ENCODE results near the gene RPS8. TPM values are rescaled to one million over a fixed set of nuclear protein-coding genes. Genes with fewer than 3 reads are reported as not detected.
A peak's percentile ranks its signal among the peaks of the same experiment; 100 is the strongest.
"Not testable (repeated sequence)": the region's sequence is repeated elsewhere in the genome, so short reads cannot be mapped to it uniquely, and the experiment has no call there.

Gene RPS8
- total RNA-seq, 1 experiment from 2014 or later = 1,104 TPM

- Mint-ChIP-seq H3K27ac (ENCODE audit: unreplicated experiment) (peak overlapping the region; percentile 54), H3K36me3 (ENCODE audit: insufficient read depth, unreplicated experiment) (peaks cover 18% of the 10 kb centered on the region), H3K9me3 (ENCODE audit: low read depth, unreplicated experiment) (no peaks in the 10 kb centered on the region), H3K27me3 (ENCODE audit: unreplicated experiment) (no peaks in the 10 kb centered on the region), H3K4me1 (ENCODE audit: low read depth, unreplicated experiment) (peaks cover 36% of the 10 kb centered on the region), H3K4me3 (ENCODE audit: low read depth, unreplicated experiment) (peak overlapping the region; percentile 75)
- intact Hi-C loops (cut with micrococcal nuclease; ENCODE audit: unreplicated experiment) = no loop called here
- no peak for DNase-seq
- no peak for TF ChIP-seq CTCF (IDR thresholded peaks at IDR 0.05; ENCODE audit: unreplicated experiment)
- CTCF ChIA-PET = no interaction called here
- BruUV-seq (replicated peaks) = no TSS peak
Observed at GRCh38 chr1:44821240-44821715, 45.9 kb downstream of the RPS8 start.

- DNase-seq = no peak
- no peak overlapping the region for H3K4me3 Mint-ChIP-seq (ENCODE audit: low read depth, unreplicated experiment)
- peaks cover 35% of the 10 kb centered on the region for H3K4me1 Mint-ChIP-seq (ENCODE audit: low read depth, unreplicated experiment)
- BruUV-seq (replicated peaks) = no TSS peak
- intact Hi-C loops (cut with micrococcal nuclease; ENCODE audit: unreplicated experiment) = no loop called here
- H3K9me3 Mint-ChIP-seq (ENCODE audit: low read depth, unreplicated experiment) = no peaks in the 10 kb centered on the region
- H3K36me3 Mint-ChIP-seq (ENCODE audit: insufficient read depth, unreplicated experiment) = peaks cover 18% of the 10 kb centered on the region
- H3K27ac Mint-ChIP-seq (ENCODE audit: unreplicated experiment) = no peak overlapping the region
- H3K27me3 Mint-ChIP-seq (ENCODE audit: unreplicated experiment) = no peaks in the 10 kb centered on the region
- no peak for TF ChIP-seq CTCF (IDR thresholded peaks at IDR 0.05; ENCODE audit: unreplicated experiment)
- CTCF ChIA-PET = interaction anchor here (0.6 kb wide), 1 partner anchor 23 kb away, joined by 3 read pairs; no protein-coding TSS in a partner anchor
Observed at GRCh38 chr1:44822131-44822701, 46.9 kb downstream of the RPS8 start.

GRCh38 chr1:44822981-44823451, 47.7 kb downstream of the RPS8 start:
- H3K27ac Mint-ChIP-seq (ENCODE audit: unreplicated experiment) = no peak overlapping the region
- no TSS peak for BruUV-seq (replicated peaks)

GRCh38 chr1:44824392-44824791, 49.1 kb downstream of the RPS8 start:
- CTCF ChIA-PET; BruUV-seq (replicated peaks); H3K27me3 Mint-ChIP-seq (ENCODE audit: unreplicated experiment); H3K27ac Mint-ChIP-seq (ENCODE audit: unreplicated experiment); H3K4me3 Mint-ChIP-seq (ENCODE audit: low read depth, unreplicated experiment); DNase-seq; intact Hi-C loops (cut with micrococcal nuclease; ENCODE audit: unreplicated experiment); H3K9me3 Mint-ChIP-seq (ENCODE audit: low read depth, unreplicated experiment): not testable (repeated sequence)
- H3K36me3 Mint-ChIP-seq (ENCODE audit: insufficient read depth, unreplicated experiment) = peaks cover 10% of the 10 kb centered on the region
- peaks cover 13% of the 10 kb centered on the region for H3K4me1 Mint-ChIP-seq (ENCODE audit: low read depth, unreplicated experiment)

More at GRCh38 chr1:44822981-44823451, 47.7 kb downstream of the RPS8 start:
- Mint-ChIP-seq H3K27me3 (ENCODE audit: unreplicated experiment) (no peaks in the 10 kb centered on the region), H3K4me3 (ENCODE audit: low read depth, unreplicated experiment) (no peak overlapping the region), H3K36me3 (ENCODE audit: insufficient read depth, unreplicated experiment) (peaks cover 13% of the 10 kb centered on the region), H3K4me1 (ENCODE audit: low read depth, unreplicated experiment) (peaks cover 27% of the 10 kb centered on the region), H3K9me3 (ENCODE audit: low read depth, unreplicated experiment) (no peaks in the 10 kb centered on the region)
- CTCF ChIA-PET = interaction anchor here (0.5 kb wide), 1 partner anchor 571 kb away, joined by 5 read pairs; no protein-coding TSS in a partner anchor
- no peak for TF ChIP-seq CTCF (IDR thresholded peaks at IDR 0.05; ENCODE audit: unreplicated experiment)
- DNase-seq = no peak
- intact Hi-C loops (cut with micrococcal nuclease; ENCODE audit: unreplicated experiment) = no loop called here
